GM19193 (cell line): ENCODE measurements around the gene PI4KB.

ENCODE experiments used
- POLR2A ChIP-seq: IDR thresholded peaks from 4 replicates; pipeline ENCODE4 v1.6.1; 2011; ENCODE audit not compliant: insufficient read depth, insufficient read length; ENCODE audit errors: extremely low read depth

The PI4KB gene

DNA sequence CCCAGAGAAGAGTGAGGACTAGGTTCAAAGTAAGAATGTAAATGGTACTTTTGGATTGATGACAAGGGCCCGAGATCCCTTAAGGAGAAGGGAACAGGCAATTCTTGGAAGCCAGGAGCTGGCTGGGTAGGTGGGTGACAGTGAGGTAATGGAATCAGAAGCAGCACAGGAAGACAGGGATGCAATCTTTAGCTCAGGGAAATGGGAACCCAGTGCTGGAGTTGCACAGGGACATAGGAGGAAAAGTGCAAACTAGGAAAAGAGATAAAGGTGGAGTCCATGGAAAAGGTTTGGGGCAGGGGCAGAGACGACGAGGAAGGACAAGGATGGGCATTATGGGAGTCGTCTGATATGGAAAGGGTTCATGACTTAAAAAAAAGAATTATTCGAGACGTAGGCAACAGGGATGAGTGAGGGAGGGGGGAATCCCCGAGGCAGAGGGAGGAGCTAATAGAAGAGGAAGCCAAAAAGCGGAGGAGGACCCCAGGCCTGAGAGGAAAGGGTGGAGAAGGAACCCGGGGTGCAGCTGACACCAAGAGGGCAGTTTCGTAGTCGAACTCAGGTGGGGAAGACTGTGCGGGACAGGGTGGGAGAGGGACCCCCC, 495 bp downstream of the PI4KB start:
- TF ChIP-seq POLR2A: no peak

DNA sequence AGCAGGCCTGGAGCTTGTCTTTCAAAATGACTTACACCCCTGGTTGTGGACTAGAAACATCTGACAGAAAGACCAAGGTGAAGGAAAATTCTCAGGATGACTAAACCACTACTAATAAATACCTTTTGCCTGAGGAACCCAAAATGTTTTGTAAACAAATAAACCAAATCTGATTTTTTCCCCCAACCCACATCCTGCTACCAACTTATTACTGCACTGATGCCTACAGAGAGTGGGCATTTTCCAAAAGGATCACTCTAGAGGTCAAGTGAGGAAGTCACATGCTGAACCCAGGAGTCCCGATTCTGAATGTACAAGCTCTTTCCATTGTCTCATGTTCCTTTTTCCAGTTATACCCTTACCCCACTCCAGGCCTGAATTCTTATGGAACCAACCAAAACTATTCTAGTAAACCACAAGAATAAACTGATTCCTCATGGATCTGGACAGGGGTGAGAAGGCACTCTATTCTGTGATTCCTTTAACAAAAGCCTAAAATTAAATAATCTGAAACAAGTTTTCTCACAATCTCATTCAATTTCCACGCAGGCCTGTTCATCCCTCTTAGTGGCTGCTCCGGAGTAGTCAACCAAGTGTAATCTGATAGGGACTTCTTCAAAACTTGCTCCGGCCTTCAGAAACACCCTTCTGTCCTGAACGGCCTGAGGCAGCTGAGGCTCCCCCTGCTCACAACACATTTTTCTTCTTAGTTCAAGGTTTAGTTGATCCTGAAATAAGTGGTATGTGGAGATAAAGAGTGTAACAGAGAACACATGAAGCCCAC, 1.4 kb downstream of the PI4KB start:
- TF ChIP-seq POLR2A: no peak

DNA sequence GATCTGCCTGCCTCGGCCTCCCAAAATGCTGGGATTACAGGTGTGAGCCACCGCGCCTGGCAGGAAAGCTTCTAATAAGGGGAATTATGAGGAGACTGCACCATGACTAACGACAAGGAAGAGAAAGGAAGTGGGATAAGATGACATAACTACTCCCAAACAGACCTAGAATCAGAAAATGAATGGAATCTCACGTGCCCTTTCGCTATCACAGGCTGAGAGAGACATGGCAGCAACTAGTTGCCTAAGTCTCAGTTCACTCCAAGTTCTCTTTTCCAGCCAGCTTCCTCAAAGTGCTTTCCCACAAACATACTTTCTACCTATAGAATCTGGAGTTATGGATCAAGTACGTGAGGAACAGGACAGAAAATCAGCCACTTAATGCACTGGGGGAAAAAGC, 2.0 kb downstream of the PI4KB start:
- no peak for TF ChIP-seq POLR2A

DNA sequence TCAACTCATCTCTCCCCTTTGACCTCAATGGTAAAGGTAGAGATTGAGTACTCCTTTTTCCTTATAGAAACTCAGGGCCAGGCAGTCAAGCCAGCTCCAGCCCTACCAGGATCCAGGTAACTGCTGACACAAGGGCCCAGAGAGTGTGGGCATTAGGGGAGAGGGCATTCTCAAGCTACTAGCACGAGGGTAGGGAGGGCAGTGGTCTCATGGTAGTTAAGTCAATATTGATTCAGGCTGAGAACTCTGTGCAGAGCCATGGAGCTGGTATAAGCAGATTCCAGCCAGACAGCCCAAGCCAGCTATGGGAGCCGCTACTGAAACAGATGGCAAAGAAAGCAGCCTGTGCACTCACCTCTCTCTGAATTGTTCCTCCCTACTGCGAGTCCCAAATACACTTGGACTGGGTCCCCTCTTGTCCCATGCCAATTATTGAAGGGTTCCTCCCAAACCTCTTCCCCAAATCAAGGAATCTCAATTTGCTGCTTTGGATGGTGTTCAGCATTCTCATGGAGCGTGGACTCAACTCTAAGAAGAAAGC, 2.8 kb downstream of the PI4KB start:
- TF ChIP-seq POLR2A: no peak

DNA sequence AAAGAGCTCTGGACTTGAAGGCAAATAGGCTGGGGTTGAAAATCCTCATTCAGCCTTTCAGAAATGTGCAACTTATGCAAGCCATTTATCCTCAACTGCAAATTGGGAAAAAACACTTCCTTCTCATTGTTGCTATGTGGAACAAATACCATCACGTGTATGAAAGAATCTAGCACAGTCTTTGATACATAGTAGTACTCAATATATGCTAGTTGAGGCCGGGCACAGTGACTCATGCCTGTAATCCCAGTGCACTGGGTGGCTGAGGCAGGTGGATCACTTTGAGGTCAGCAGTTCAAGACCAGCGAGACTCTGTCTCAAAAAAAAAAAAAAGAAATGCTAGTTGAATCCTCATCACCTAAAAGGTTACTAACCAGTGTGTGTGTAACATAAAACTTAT, 8.2 kb downstream of the PI4KB start:
- no peak for TF ChIP-seq POLR2A

DNA sequence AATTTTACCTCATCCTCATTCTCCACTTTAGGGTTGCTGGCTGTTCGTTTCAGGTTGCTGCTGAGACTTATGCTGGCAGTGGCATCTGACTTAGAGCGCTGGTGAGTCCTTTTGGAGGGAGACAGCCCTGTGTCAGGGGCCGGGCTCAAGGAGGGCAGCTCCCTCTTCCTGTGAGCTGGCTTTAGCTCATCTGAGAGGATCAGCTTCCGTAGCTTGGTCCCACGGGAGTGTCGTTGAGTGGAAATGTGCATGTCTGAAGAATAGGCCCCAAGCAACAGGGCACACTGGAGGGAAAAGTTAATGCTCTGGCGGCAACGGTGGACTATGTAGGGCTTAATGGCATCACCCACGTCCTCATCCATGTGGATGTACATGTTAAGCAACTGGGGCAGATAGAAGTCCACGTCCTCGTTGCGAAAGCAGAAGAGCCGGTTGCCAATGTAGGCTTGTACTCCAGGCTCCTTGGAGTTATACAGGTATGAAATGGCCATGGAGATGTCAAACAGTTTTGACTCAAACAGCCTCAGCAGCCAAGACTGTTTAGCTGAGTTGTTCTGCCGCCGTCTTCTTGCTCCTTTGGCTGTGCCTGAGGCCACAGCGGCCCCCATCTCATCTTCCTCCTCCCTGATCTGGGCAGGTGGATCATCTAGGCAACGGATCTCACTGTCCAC, 11.5 kb downstream of the PI4KB start:
- no peak for TF ChIP-seq POLR2A

DNA sequence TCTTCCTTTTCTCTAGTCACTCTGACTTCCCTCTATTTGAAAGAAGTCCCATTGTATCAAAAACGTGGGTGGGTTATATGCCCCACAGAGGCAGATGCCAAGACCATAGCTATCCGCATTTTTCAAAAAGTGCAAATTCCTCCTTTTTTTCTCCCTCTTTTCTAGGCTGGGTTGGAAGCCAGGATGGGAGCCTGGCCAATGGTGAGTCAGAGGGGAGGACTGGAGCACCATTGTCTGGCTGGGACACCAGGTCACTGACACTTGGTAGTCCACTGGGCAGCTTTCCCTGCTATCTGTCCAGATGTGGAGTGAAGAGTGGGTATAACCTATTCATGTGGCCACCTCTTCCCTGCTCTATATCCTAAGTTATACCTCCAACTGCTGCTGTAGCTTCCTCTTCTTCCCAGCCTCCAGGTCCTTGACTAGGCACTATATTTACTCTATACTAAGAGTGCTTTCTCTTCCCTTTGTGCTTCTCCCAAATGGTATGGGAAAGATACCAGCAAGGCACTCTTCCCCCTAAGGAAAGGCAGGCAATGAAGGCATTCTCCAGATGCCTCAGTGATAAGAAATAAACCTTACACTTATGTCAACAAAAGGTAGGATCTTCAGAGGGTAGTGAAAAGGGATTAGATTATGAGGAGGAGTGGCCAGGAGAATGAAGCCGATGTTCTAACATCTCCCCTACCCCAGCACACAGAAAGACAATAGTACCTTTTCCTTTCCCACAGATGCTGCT, 12.9 kb downstream of the PI4KB start:
- no peak for TF ChIP-seq POLR2A

DNA sequence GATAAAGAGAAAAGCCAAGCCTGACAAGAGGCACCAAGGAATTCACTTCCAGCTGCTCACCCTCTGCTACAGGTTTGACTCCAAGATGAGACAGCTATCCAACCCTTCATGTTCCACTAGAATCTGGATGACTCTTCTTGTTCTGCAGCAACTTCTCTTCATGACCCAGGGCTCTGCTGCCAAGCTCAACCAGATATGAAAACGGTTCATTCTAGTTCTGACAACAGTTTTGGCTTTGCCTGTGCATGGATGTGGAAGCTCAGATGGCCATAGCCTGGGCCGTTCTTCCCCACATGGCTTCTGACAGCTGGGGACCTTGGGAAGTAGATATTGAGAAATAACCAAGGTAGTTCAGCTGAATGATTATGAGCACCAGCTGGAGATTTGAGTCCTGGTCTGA, 13.7 kb downstream of the PI4KB start:
- no peak for TF ChIP-seq POLR2A

DNA sequence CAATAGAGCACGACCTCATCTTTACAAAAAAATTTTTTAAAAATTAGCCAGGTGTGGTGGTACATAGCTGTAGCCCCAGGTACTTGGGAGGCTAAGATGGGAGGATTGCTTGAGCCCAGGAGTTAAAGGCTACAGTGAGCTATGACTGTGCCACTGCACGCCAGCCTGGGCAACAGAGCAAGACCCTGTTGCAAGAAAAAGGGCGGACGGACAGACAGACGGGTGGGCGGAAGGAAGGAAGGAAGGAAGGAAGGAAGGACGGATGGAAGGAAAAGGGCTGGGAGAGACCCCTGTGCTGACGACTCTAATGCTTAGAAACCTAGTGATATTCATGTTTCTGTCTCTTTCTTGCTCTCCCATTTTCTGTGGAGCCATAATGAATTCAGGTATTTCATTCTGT, 14.4 kb downstream of the PI4KB start:
- TF ChIP-seq POLR2A: no peak

DNA sequence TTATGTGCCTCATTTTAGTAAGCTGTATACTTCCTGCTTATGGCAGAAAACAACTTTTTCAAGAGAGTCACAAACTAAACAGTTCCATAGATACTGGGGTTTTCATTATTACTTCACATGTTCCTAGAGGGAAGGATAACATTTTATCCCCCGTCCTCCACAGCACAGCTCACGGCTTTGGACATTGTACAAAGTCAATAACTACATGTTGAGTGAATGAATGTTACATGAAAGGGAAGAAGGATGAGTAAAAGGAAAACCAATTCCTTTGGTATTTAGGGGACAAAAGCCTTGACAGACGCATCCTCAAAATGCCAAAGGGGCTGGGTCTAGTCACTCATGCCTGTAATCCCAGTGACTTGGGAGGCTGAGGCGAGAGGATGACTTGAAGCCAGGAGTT, 14.8 kb downstream of the PI4KB start:
- no peak for TF ChIP-seq POLR2A

DNA sequence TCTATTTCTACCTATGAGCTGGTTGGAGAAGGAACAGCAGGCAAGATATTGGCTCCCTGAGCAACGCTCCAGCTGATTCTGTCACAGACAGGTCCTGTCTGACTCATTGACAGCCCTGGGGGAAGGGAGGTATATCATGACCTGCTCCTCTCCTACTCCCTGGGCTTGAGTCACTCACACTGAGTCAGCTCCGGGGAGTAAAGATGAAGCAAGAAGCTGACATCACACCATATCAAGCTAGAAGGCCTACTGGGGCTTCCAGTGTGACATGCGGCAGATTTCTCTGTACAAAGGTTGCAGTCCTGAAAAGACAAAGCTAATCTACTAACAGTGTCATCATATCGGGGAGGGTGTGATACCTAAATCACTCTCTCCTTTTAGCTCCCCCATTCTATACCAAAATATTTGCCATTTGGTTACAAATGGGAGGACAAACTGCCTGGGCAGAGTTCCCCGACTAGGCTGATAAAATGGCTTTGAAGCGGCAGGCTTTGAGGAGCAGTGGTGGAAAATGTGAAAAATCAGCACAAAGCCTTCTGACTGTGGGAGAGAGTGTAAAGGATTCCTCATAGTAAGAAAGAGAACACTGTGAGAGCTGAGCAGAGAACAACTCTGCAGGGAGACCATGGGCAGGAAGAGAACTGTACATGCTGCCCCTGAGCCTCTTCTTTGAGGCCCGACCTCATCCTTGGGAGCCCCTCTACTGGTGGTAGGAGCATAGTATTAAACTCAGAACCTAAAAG, 15.5 kb downstream of the PI4KB start:
- TF ChIP-seq POLR2A: no peak

DNA sequence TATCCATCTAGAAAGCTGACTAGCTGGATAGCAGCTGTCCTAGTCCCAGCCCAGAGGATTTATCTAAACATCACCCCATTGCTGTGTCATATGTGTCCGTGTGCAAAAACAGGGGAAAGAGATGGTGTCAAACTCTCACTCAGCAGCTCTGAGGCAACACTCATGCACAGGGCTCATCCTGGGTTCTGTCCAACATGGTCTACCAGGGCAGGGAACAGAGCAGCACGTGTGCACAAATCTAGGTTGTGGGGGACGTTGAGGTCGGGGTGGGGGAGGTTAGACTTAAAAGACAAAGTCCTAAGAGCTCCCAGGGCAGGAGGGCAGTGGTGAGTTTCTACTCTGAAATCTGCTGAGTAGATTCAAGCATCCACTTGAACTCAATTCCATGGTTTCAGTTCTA, 16.2 kb downstream of the PI4KB start:
- TF ChIP-seq POLR2A: no peak

DNA sequence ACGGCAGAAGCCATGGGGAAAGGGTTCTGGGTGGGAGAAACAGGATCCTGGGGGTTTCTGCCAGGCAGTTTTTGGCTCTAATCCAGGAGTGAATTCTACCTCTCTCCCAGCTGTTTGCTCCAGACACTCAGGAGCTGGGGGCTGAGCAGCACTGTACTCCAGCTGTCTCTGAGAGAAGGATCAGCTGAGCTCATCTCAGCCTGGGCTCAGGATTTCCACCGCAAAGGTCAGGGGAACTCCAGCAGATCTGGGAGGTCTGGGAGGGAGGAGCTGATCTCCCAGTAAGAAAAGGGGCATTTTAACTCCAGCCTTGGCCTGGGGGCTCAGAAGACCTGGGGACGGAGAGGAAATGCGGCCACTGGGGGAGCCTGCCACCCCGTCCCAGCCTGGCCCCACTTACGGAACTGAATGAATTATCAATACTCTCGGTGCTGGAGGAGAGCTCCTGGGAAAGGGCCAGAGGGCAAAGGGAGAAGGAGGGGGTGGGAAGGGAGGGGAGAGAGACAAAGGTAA, 17.3 kb downstream of the PI4KB start:
- TF ChIP-seq POLR2A: no peak

DNA sequence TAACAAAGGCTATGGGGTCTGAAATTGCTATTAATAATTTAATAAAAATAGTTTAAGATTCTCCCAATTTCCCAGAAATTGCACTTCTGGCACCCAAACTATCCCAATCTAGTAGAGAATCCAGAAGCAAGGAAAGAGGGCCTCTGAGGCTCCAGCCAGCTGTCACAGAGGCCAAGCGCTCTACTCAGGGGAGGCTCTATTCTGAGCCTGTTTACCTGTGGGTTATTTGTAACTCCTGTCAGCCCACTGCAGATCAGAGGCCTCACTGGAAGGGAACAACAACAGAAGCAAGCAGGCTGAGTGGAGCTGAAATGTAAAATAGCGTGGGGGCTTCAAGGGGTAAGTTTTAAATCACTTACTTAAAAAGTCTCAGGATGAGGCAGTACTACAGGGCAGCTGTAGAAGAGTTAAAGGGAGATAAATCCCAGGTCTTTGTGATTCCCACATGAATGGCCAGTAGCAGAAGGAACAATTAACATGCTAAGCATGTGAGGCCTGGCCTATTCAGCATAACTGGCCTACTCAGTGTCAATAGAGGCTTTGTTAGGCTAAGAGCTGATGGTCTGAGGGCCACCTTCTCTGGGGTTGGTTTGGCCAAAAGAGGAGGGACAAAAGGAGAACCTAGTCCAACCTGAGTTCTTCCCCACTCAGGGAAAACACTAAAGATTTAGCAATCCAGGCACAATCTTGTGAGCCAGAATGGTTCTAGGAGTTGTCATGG, 32.3 kb downstream of the PI4KB start:
- TF ChIP-seq POLR2A: no peak

DNA sequence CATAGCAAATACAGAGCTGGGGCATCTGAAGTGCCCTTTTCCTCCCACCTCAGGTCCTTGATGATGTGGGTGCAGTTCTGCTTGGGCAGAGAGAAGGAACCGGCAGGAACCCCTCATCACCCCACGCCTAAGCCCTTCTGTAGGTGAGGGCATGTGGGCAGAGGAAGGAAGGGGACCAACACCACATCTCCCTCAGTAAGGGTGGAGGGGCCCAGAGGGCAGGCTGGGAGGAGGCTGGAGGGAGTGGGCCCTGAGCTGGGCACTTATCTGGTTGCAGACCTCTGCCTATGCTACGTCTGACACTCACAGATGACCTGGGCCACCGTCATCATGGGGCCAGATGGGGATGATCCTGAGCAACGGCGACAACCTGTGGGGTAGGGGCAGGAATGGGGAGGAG, 34.1 kb downstream of the PI4KB start:
- TF ChIP-seq POLR2A: no peak
